Measurements from ENCODE around the gene PCK2.

PCK2 gene

GRCh38 chr14:24122416-24122815 lies 28.3 kb downstream of the PCK2 start:
- no peak overlapping the region for H3K4me3 ChIP-seq (replicated peaks; ENCODE audit: low read depth, low read length)
- no peak for DNase-seq (ENCODE audit: low read depth)
- TF ChIP-seq CTCF (IDR thresholded peaks at IDR 0.05; ENCODE audit: low read length, missing control alignments), result no peak

- no peak overlapping the region for H3K4me3 ChIP-seq (replicated peaks; ENCODE audit: low read depth, low read length)
- no peak for TF ChIP-seq CTCF (IDR thresholded peaks at IDR 0.05; ENCODE audit: low read length, missing control alignments)
- DNase-seq (ENCODE audit: low read depth), result no peak
Observed at GRCh38 chr14:24122898-24123297, 28.8 kb downstream of the PCK2 start.

- no peak for DNase-seq (ENCODE audit: low read depth)
- no peak overlapping the region for H3K4me3 ChIP-seq (replicated peaks; ENCODE audit: low read depth, low read length)
- TF ChIP-seq CTCF (IDR thresholded peaks at IDR 0.05; ENCODE audit: low read length, missing control alignments), result no peak
Observed at GRCh38 chr14:24123424-24124417, 29.6 kb downstream of the PCK2 start.

- H3K4me3 ChIP-seq (replicated peaks; ENCODE audit: low read depth, low read length), result no peak overlapping the region
- TF ChIP-seq CTCF (IDR thresholded peaks at IDR 0.05; ENCODE audit: low read length, missing control alignments), result no peak
- DNase-seq (ENCODE audit: low read depth), result no peak
Observed at GRCh38 chr14:24126939-24127338, 32.8 kb downstream of the PCK2 start.

- no peak for DNase-seq (ENCODE audit: low read depth)
- no peak overlapping the region for H3K4me3 ChIP-seq (replicated peaks; ENCODE audit: low read depth, low read length)
- TF ChIP-seq CTCF (IDR thresholded peaks at IDR 0.05; ENCODE audit: low read length, missing control alignments), result no peak
Observed at GRCh38 chr14:24127673-24128072, 33.6 kb downstream of the PCK2 start.

GRCh38 chr14:24129410-24129998 lies 35.4 kb downstream of the PCK2 start:
- no peak overlapping the region for H3K4me3 ChIP-seq (replicated peaks; ENCODE audit: low read depth, low read length)
- TF ChIP-seq CTCF (IDR thresholded peaks at IDR 0.05; ENCODE audit: low read length, missing control alignments), result no peak
- DNase-seq (ENCODE audit: low read depth), result no peak
